NCI-H2196 treated with DMSO at 0.1 percent for 48 hours (cell line): ENCODE results near the gene VSTM4.

Source experiments
- DNase-seq: peaks from one replicate; lab custom pipeline; 2025; ENCODE audit not compliant: unreplicated experiment; lab: John Stamatoyannopoulos, UW

VSTM4 gene

DNA sequence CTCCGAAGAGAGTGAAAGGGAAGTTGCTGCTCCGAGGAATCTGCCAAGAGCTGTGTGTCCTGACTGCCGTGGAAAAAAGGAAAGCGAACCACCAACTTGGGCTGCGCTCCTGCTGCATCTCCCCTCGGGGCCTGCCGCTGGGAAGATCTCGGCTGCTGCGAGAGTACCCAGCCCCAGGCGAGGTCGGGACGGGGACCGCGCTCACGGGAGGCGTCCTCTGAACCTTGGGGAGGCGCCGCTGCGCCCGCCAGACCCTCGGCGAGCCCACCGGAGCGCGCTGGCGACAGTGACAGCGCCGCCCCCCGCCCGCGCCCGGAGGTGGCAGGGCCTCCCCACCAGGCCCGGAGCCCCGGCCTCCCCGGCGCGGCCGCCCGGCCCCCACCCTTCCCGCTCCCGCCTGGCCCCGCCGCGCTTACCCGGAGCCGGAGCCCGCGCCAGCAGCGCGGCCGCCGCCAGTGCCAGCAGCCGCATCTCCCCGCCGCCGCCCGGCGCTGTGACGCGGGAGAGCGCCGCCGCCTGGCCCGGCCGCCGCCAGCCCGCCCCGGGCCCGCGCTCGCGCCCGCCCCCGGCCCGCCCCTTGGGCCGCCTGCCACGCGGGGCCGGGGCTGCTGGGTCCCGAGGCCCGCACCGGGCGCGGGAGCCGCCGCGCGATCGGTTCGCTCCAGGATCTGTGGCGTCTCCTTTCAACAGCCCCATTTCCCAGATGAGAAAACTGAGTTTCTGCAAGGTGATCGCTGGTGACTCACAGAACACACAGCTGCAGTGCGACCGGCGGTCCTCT, at the start of gene VSTM4:
TSS of gene VSTM4 (minus strand) at position 508 of the 781 bp plus-strand sequence. CDS start at position 471, 37 bp downstream.
- DNase-seq = no peak

- no peak for DNase-seq
These were observed 49.4 kb upstream of the VSTM4 start for GRCh38 chr10:49164559-49165188.

DNA sequence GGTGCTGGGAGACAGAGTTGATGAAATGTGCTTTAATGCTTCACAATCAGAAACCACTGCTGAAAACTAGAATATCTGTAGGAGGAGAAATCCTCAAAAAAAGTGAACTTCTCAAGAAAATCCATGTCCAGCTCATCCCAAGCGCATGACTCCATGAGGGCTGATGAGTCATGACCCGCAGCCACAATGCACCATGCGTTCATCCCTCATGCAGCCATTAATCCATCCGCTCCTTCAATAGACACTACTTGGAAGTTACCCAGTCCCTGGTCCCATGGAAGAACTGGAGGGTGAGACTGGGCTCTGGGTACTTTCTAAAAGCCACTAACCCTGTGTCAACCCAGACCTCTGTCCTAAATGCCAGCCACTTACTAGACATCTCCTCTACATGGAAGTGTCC, 48.4 kb upstream of the VSTM4 start:
- DNase-seq = no peak

- DNase-seq = no peak
These were observed 47.5 kb upstream of the VSTM4 start for GRCh38 chr10:49162761-49163310.

- no peak for DNase-seq
These were observed 46.7 kb upstream of the VSTM4 start for GRCh38 chr10:49162063-49162462.

DNA sequence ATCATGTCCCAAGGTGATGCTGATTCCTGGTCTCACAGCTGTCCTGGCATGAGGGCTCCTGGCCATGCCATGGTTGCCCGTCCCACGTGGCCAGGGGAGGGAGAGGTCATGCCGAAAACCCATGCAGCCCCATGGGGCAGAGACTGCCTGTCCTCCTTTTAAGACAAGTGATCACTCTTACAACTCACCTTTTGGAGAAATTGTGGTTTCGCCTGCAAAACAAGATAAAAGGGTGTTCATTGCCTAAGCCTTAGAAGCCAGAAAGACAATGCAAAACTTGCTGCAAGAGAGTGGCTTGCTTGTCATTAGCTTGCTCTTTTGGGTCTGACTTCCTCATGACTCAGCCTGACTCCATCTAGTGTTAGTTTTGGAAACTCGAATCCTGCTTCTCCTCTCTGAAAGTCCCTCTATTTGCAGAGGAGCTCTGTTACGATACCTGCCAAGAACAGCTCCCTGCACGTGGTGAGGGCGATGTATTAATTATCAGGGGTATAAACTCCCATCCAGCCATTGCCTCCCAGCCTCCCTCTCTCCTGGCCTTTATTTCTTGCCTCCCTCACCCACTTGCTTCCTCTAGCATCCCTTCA, 46.2 kb upstream of the VSTM4 start:
- DNase-seq = no peak

DNA sequence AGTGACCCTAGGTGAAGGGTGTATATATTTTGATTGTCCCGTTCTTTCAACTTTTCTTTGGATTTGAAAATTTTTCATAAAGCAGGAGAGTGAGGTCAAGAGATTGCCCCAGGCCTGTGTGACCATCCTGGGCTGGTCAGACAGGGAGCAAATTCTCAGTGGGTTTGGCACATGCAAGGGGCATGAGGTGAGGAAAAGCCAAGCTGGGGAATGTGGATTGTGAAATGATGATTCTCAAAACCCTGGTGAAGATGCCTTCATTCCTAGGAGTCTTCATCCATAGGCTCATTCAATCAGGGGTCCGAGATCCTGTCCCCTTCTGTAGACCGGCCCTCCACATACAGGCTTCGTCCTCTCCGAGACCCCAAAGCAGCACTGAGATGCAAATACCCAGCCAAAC, 45.5 kb upstream of the VSTM4 start:
- no peak for DNase-seq

DNA sequence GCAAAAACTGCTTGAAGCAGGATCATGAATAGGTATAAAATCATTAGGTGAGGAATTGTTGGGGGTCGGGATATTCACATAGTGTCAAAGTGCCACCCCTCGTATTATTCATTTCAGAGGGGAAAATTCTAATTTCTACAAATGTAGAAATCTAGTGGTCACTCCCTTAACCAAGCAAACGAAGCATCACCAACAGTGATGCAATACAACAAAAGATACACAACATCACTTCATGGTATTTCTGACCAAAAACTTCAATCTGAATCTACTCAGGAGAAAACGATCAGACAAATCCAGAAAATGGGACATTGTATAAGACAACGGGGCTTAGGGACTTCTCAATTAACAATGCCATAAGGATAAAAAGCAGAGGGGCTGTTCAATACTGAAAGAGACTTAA, 44.8 kb upstream of the VSTM4 start:
- DNase-seq = no peak

DNA sequence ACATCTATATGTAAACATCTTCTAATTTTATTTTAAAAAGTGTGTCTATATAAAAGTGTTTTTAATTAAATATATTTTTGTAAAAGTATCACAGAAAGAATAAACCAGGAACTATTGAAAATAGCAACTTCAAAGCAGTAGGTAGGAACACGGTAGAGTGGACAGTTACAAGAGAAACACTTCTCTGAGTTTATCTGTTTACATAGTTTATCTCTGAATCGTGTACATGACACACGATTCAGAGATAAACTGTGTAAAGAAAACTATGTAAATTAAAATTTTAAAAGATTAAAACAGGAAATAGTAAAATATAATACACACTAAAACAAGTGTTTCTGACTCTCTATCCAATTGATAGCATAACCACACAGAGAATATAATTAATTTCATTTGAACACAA, 43.6 kb upstream of the VSTM4 start:
- no peak for DNase-seq

- no peak for DNase-seq
These were observed 43.1 kb upstream of the VSTM4 start for GRCh38 chr10:49158404-49158803.

GRCh38 chr10:49157229-49157628, 41.9 kb upstream of the VSTM4 start:
- no peak for DNase-seq

DNA sequence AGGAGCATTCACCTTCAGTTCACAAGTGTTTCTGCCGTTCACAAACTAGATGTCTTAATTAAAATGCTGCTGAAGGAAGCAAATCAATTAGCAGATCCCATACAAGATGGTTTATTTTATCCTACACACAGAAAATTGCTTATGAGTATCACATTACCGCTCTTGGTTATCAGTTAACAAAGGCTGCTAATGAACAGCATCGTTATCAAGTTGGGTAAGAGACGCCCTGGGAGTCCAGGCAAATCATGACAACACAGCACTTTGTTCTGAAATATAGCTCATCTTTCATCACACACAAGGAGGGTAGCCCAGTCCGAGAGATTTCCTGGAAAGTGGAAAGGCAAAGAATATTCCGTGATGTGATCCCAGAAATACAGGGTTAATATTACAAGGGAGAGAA, 39.3 kb upstream of the VSTM4 start:
- DNase-seq = no peak

DNA sequence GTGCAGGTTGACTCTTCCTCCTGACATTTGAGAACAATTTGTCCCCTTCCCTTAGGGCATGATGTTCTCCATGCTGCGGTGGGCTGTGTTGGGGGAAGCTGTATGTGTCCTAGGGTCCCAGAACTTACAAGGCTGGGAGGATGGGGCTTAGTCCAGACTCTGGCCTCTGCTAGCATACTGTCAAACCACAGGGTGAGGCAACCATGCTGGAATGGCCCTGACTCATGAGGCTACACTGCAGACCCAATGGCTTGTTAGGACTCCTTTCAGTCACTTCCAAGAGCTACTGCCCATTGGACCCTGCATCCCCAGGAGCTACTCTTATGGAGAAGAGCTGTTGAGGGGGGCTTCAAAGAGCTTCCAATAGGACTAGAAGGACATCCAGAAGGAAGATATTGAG, 38.6 kb upstream of the VSTM4 start:
- no peak for DNase-seq

DNA sequence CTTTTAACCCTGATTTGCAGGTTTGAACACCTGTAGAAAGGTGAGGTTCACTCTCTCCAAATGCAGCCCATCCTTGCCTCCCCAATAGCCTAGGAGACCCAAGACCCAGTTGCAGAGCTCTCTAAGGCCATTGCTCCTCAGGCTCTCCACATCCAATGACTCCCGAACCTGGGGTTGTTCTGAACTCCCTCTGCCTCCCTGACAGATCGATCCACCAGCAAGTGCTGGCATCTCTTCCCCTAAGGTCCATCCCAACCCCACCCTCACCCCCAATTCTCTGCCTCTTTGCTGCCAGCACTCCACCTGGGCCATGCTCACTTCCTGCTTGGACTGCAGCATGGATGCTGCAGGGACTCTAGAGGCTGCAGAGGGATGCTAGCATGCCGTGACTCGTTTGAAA, 37.8 kb upstream of the VSTM4 start:
- DNase-seq = no peak

- no peak for DNase-seq
These were observed 37.3 kb upstream of the VSTM4 start for GRCh38 chr10:49152663-49153062.

GRCh38 chr10:49152037-49152436, 36.7 kb upstream of the VSTM4 start:
- DNase-seq = no peak

GRCh38 chr10:49151481-49151880, 36.2 kb upstream of the VSTM4 start:
- no peak for DNase-seq

- no peak for DNase-seq
These were observed 35.7 kb upstream of the VSTM4 start for GRCh38 chr10:49151025-49151445.

DNA sequence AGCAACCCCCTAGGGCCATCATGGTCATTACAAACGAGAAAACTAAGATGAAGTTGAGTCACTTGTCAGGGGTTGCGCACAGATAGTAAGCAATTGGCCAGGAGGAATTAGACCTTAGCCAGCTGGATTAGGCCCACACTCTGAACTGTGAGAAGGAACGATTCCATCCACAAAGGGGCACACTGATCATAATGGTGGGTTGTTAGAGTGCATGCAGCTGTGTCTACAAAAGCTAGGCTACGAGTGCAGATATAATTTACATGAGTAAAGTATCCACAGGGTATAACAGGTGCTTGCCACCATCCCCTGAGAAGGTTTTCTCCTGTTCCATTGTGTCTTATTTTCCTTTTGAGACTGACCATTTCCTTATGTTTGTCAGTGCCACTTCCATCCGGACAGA, 35.1 kb upstream of the VSTM4 start:
- DNase-seq = no peak

- DNase-seq = no peak
These were observed 34.6 kb upstream of the VSTM4 start for GRCh38 chr10:49149881-49150280.

GRCh38 chr10:49144058-49144720, 28.9 kb upstream of the VSTM4 start:
- no peak for DNase-seq

GRCh38 chr10:49143249-49143648, 27.9 kb upstream of the VSTM4 start:
- DNase-seq = no peak
